ENCODE results near the gene BTBD19.
A peak's percentile ranks its signal among the peaks of the same experiment; 100 is the strongest.
"Not testable (repeated sequence)": the region's sequence is repeated elsewhere in the genome, so short reads cannot be mapped to it uniquely, and the experiment has no call there.

Gene BTBD19

GRCh38 chr1:44792736-44793502, 15.4 kb upstream of the BTBD19 start:
- Mint-ChIP-seq H3K9me3 (no peaks in the 10 kb centered on the region), H3K27ac (peak overlapping the region; percentile 26 to 65 (median 57)), H3K27me3 (ENCODE audit: low read depth) (no peaks in the 10 kb centered on the region), H3K4me1 (peaks cover 11% of the 10 kb centered on the region), H3K4me3 (peak overlapping the region in 1 of 3 experiments; percentile 14), H3K36me3 (ENCODE audit: low read depth) (no peaks in the 10 kb centered on the region)
- TF ChIP-seq CTCF (IDR thresholded peaks at IDR 0.05; ENCODE audit: unreplicated experiment in 3 of 3) = no peak

GRCh38 chr1:44797886-44798285, 10.4 kb upstream of the BTBD19 start:
- H3K4me1 Mint-ChIP-seq = peaks cover 27% of the 10 kb centered on the region
- not testable (repeated sequence) for H3K36me3 Mint-ChIP-seq (ENCODE audit: low read depth); H3K27ac Mint-ChIP-seq; H3K4me3 Mint-ChIP-seq; H3K9me3 Mint-ChIP-seq; H3K27me3 Mint-ChIP-seq (ENCODE audit: low read depth)

- H3K4me1 Mint-ChIP-seq = peaks cover 27% of the 10 kb centered on the region
- H3K27ac Mint-ChIP-seq = peak overlapping the region; percentile 50 to 97 (median 90)
- H3K27me3 Mint-ChIP-seq (ENCODE audit: low read depth) = no peaks in the 10 kb centered on the region
- H3K9me3 Mint-ChIP-seq = no peaks in the 10 kb centered on the region
- no peak for TF ChIP-seq CTCF (IDR thresholded peaks at IDR 0.05; ENCODE audit: unreplicated experiment in 3 of 3)
- H3K36me3 Mint-ChIP-seq (ENCODE audit: low read depth) = peaks cover 12% of the 10 kb centered on the region
- H3K4me3 Mint-ChIP-seq = peak overlapping the region; percentile 94 to 99 (median 97)
These were observed 9.6 kb upstream of the BTBD19 start for GRCh38 chr1:44798481-44799365.

GRCh38 chr1:44799770-44800584, 8.3 kb upstream of the BTBD19 start, which contains the start of gene PLK3:
PLK3 (plus strand) TSS chr1:44800377; CDS start chr1:44800464, 87 bp downstream.
- H3K4me3 Mint-ChIP-seq = peak within 1 kb of the TSS; percentile 94 to 99 (median 97)
- peaks cover 12% of the 10 kb centered on the region for H3K36me3 Mint-ChIP-seq (ENCODE audit: low read depth)
- TF ChIP-seq CTCF (IDR thresholded peaks at IDR 0.05; ENCODE audit: unreplicated experiment in 3 of 3) = peak; percentile 88 to 95 (median 93)
- H3K9me3 Mint-ChIP-seq = no peaks in the 10 kb centered on the region
- peak within 1 kb of the TSS; percentile 90 to 99 (median 97) for H3K27ac Mint-ChIP-seq
- H3K4me1 Mint-ChIP-seq = peaks cover 26% of the 10 kb centered on the region
- no peaks in the 10 kb centered on the region for H3K27me3 Mint-ChIP-seq (ENCODE audit: low read depth)

GRCh38 chr1:44801491-44802305, 6.6 kb upstream of the BTBD19 start:
- Mint-ChIP-seq H3K4me1 (peaks cover 27% of the 10 kb centered on the region), H3K36me3 (ENCODE audit: low read depth) (peaks cover 17% of the 10 kb centered on the region), H3K27ac (peak overlapping the region; percentile 41 to 79 (median 48)), H3K27me3 (ENCODE audit: low read depth) (no peaks in the 10 kb centered on the region), H3K9me3 (no peaks in the 10 kb centered on the region), H3K4me3 (peak overlapping the region; percentile 77 to 90 (median 78))
- TF ChIP-seq CTCF (IDR thresholded peaks at IDR 0.05; ENCODE audit: unreplicated experiment in 3 of 3) = no peak
